Kidney (tissue), 14 donors: ENCODE data around the gene RAE1. TPM values are rescaled to one million over a fixed set of nuclear protein-coding genes. Genes with fewer than 3 reads are reported as not detected.
A peak's percentile ranks its signal among the peaks of the same experiment; 100 is the strongest.

Experiments
- DNase-seq, 5 donors: peaks; one replicate each; pipeline ENCODE4 v3.0.0-alpha.2; 2013 to 2020
- FAIRE-seq: peaks from 2 replicates; lab custom pipeline; 2012; peaks lifted over from hg19 to GRCh38; lab: Jason Lieb, UNC
- H3K27ac ChIP-seq, 2 donors: one replicate each; pipeline ENCODE4 v1.7.0; 2013; ENCODE audit warnings: low read depth in 2 of 2, low read length in 2 of 2, inconsistent platforms in 1 of 2
- H3K27me3 ChIP-seq: one replicate; pipeline ENCODE4 v1.7.1; 2013; ENCODE audit warnings: low read length, inconsistent platforms; ENCODE audit not compliant: control insufficient read depth, insufficient read depth
- H3K36me3 ChIP-seq, 3 donors: one replicate each; pipeline versions ENCODE4 v1.7.0 to v1.7.1; 2013; ENCODE audit warnings: low read length in 3 of 3, control low read depth in 1 of 3, inconsistent platforms in 1 of 3; ENCODE audit not compliant: insufficient read depth in 3 of 3, control insufficient read depth in 2 of 3
- H3K4me1 ChIP-seq, 3 donors: one replicate each; pipeline versions ENCODE4 v1.7.0 to v1.7.1; 2013; ENCODE audit warnings: low read length in 3 of 3, inconsistent platforms in 1 of 3, low read depth in 1 of 3; ENCODE audit not compliant: control insufficient read depth in 2 of 3, insufficient read depth in 2 of 3
- H3K4me3 ChIP-seq, 3 donors: one replicate each; pipeline versions ENCODE4 v1.7.0 to v1.8.1; 2013; ENCODE audit warnings: low read length in 3 of 3, control low read depth in 1 of 3, inconsistent platforms in 1 of 3
- H3K9ac ChIP-seq, 3 donors: one replicate each; pipeline versions ENCODE4 v1.7.0 to v1.7.1; 2013; ENCODE audit warnings: low read length in 3 of 3, control low read depth in 1 of 3, inconsistent platforms in 1 of 3
- H3K9me3 ChIP-seq, 3 donors: one replicate each; pipeline versions ENCODE4 v1.7.0 to v1.7.1; 2013; ENCODE audit warnings: low read length in 3 of 3, control low read depth in 1 of 3, inconsistent platforms in 1 of 3; ENCODE audit not compliant: control insufficient read depth in 2 of 3, insufficient read depth in 1 of 3
- CTCF ChIP-seq: IDR thresholded peaks from 3 replicates; pipeline ENCODE4 v1.5.1; 2012; ENCODE audit warnings: mild to moderate bottlenecking, moderate library complexity, borderline replicate concordance; ENCODE audit not compliant: insufficient read depth; ENCODE audit errors: extremely low read depth
- intact Hi-C: fragments of 100-400 bp; cut with DNase I; formaldehyde crosslinking; loops from one replicate; pipeline ENCODE4 v1.11.1; 2022
- polyA plus RNA-seq: library from polyadenylated mRNA; stranded (reverse); fragments of 350-450 nt; fragmentation: Illumina TruSeq; extraction: RNeasy Lipid Tissue Mini Kit (QIAGEN cat#74804); gene quantifications from one replicate; pipeline ENCODE4 v1.2.3, GENCODE V29; 2014; ENCODE audit warnings: low read depth, low replicate concordance; ENCODE audit not compliant: insufficient read depth
- total RNA-seq: library from RNA; stranded (reverse); fragmentation: NEBNext Ultra II Directional; extraction: Animal tissue kit (Norgen Biotek cat#: 25700); gene quantifications from one replicate; pipeline ENCODE4 v1.2.1, GENCODE V29; 2021
- donor health status: control.
- donor health status: control.
- donor health status: control.
- donor health status: control.
- donor health status: control.
- donor health status: DM: yes; HTN: yes; CAD: no.
- donor health status: Normal renal cell carcinoma (clear cell type).

The RAE1 gene
- total and polyA plus RNA-seq, 2 donors from 2014 or later = 19.5 to 26.3 TPM

DNA sequence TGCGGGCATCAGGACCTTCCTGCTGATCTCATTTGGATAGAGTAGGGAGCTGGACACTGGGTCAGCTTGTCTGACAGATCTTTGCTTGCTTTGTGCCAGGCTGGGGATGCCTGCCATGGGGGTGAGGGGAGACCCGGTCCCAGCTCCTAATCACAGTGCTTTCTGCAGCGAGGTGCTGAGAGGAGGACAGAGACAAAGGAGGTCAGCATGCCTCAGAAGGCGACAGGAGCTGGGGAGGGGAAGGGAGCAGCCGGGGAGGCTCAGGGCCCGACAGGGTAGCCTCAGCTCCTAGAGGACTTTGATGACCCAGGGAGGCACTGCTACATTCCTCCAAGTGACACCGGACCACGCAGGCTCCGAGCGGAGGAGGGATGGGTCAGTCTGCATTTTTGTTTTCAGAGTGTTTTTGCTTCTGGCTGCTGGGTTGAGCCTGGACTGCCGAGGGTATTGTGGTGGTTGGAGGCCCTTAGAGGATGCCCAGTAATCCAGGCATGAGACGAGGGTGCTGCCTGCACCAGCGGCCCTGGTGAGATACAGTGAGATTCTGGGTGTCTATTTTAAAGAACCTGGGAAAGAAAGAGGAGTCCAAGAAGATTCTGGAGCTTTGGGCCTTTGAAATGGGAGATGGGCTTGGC, 48.0 kb downstream of the RAE1 start:
- H3K36me3 ChIP-seq = peaks cover 0 to 11% (median 0%) of the 10 kb centered on the region in 3 donors
- no peak for TF ChIP-seq CTCF
- H3K9me3 ChIP-seq = no peaks in the 10 kb centered on the region
- no peak overlapping the region for H3K4me3 ChIP-seq
- intact Hi-C loops = no loop called here
- H3K4me1 ChIP-seq = peaks cover 0 to 47% (median 31%) of the 10 kb centered on the region in 3 donors
- H3K27me3 ChIP-seq = no peaks in the 10 kb centered on the region
- peak overlapping the region in 1 of 3 donors; percentile 40 for H3K9ac ChIP-seq
- peak; percentile 59 to 76 (median 67) for DNase-seq
- H3K27ac ChIP-seq = peak overlapping the region in 1 of 2 donors; percentile 57
- no peak for FAIRE-seq

DNA sequence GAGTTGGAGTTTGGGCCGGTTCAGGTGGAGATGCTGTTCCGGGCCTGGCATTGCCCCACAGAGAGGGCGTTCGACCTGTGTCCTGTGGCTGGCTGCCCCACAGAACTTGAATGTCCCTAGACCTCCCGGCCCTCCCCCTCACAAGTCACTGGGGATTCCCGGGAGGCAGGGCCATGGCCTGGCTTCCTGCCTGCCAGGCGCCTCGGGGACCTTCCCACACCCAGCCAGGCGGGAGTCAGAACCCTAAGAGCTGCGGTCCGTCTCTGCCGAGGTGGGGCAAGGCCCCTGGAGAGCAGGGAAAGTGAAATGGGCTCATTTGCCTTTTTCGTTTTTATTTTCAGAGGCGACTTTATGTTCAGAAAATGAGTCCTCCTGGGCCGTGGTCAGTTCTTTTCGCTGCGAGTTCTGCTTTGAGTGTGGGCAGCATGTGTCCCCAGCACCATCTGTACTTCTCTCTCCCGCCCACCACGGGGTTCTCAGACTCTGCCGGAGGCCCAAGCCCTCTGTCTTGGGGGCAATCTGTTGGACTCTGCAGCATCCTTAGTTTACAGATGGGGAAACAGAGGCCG, 48.6 kb downstream of the RAE1 start:
- TF ChIP-seq CTCF = no peak
- Histone ChIP-seq H3K27me3 (no peaks in the 10 kb centered on the region), H3K4me1 (peaks cover 0 to 40% (median 29%) of the 10 kb centered on the region in 3 donors), H3K36me3 (peaks cover 0 to 11% (median 0%) of the 10 kb centered on the region in 3 donors), H3K4me3 (no peak overlapping the region), H3K27ac (peak overlapping the region in 1 of 2 donors; percentile 22), H3K9ac (peak overlapping the region in 1 of 3 donors; percentile 40), H3K9me3 (no peaks in the 10 kb centered on the region)
- DNase-seq (peak in 3 of 5 donors; percentile 42 to 74 (median 55)), FAIRE-seq (no peak)
- intact Hi-C loops = no loop called here

- Histone ChIP-seq H3K27ac (peak overlapping the region; percentile 3 to 22), H3K9ac (peak overlapping the region in 1 of 3 donors; percentile 3), H3K4me3 (no peak overlapping the region), H3K4me1 (peaks cover 0 to 38% (median 23%) of the 10 kb centered on the region in 3 donors), H3K9me3 (no peaks in the 10 kb centered on the region), H3K27me3 (no peaks in the 10 kb centered on the region), H3K36me3 (peaks cover 0 to 11% (median 0%) of the 10 kb centered on the region in 3 donors)
- no peak for TF ChIP-seq CTCF
- DNase-seq = peak in 2 of 5 donors; percentile 43 to 63
- no peak for FAIRE-seq
- intact Hi-C loops = no loop called here
Observed at GRCh38 chr20:57400231-57400701, 49.2 kb downstream of the RAE1 start.
